Measurements from ENCODE around the gene ALDH3A1. TPM values are rescaled to one million over a fixed set of nuclear protein-coding genes. Genes with fewer than 3 reads are reported as not detected.

The ALDH3A1 gene
- not detected for total RNA-seq
- not detected for polyA plus RNA-seq (2013, experiment 1 of 2)
- polyA plus RNA-seq (2013, experiment 2 of 2) = 0.03 TPM
- total RNA-seq = 0 to 0.18 (median 0) reads per million in 172 experiments

DNA sequence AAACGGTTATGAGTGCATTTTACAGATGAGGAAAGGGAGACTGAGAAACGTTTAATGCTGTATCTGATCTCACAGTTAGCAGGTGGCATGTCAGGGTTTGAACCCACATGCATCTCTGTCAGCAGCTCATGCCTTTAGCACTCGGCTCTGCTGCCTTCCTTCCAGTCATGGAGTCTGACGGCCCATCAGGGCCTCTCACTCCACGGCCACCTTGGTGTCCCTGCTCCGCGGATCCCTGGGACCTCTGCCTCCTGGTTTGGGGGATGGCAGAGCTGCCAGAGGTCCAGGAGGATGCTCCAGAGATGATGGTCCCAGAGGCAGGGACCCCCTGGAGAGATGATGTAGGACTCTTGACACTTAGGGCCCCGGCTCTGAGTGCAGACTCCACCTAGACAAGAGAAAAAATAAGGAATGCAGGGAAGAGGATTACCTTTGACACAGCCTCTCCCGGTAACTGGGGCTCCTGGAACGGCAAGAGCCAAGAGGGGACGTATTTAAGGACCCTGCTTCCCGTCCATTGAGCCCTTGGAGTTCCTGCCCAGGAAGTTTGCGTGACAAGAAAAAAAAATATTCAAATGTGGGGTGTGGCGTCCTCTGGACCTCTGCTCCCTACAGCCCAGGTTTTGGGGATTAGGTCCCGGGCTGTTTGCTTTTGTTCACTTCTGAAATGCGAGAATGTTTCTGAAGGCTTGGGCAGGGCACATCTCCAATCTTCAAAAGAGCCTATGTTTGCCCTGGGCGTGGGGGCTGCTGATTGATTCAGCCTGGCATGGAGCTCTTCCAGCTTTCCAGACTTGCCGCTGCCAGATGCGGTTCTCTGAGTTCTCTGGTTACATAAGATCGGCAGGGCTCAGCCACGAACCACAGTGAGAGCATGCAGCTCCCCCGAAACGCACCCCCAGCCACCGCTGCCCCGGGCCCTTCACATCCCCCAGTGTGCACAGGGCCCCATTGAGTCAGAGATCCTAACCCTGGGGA is at the start of gene ALDH3A1:
ALDH3A1 (minus strand) TSS at position 470 of the 978 bp plus-strand sequence. CDS start 3,169 bp downstream, outside the sequence.
- H3K27me3 ChIP-seq (ENCODE audit: control insufficient read depth in 1 of 2, insufficient read depth in 2 of 2, low read length in 2 of 2) = no peaks in the 10 kb centered on the region
- ChIA-PET CTCF (interaction anchor here (0.6 kb wide), 1 partner anchor 41 kb away, joined by 4 read pairs; no protein-coding TSS in a partner anchor), POLR2A (no interaction called here)
- Mint-ChIP-seq H3K4me3 (no peak within 1 kb of the TSS), H3K4me1 (ENCODE audit: low read depth) (peaks cover 14% of the 10 kb centered on the region), H3K27ac (no peak within 1 kb of the TSS), H3K36me3 (ENCODE audit: low read depth) (no peaks in the 10 kb centered on the region), H3K9me3 (no peaks in the 10 kb centered on the region), H3K27me3 (no peaks in the 10 kb centered on the region)
- no peaks in the 10 kb centered on the region for H3K36me3 ChIP-seq (ENCODE audit: insufficient read depth, low read length)
- ATAC-seq (ENCODE audit: poor library complexity) = no peak
- H3K4me1 ChIP-seq (ENCODE audit: insufficient read depth, low read length) = peaks cover 11% of the 10 kb centered on the region
- intact Hi-C loops (cut with DNase I, micrococcal nuclease) = loop anchor here in 1 of 2 experiments (5.0 kb wide), 1 partner anchor 96 kb away; no protein-coding TSS in a partner anchor
- TF ChIP-seq, protein P1, sequence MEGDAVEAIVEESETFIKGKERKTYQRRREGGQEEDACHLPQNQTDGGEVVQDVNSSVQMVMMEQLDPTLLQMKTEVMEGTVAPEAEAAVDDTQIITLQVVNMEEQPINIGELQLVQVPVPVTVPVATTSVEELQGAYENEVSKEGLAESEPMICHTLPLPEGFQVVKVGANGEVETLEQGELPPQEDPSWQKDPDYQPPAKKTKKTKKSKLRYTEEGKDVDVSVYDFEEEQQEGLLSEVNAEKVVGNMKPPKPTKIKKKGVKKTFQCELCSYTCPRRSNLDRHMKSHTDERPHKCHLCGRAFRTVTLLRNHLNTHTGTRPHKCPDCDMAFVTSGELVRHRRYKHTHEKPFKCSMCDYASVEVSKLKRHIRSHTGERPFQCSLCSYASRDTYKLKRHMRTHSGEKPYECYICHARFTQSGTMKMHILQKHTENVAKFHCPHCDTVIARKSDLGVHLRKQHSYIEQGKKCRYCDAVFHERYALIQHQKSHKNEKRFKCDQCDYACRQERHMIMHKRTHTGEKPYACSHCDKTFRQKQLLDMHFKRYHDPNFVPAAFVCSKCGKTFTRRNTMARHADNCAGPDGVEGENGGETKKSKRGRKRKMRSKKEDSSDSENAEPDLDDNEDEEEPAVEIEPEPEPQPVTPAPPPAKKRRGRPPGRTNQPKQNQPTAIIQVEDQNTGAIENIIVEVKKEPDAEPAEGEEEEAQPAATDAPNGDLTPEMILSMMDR (IDR thresholded peaks at IDR 0.05) = no peak
- no peak for DNase-seq
- H3K27ac ChIP-seq (ENCODE audit: low read depth in 1 of 2, low read length in 2 of 2) = no peak within 1 kb of the TSS
- no peaks in the 10 kb centered on the region for H3K9me3 ChIP-seq (ENCODE audit: control insufficient read depth in 1 of 2, insufficient read depth in 1 of 2, low read length in 2 of 2)
- no peak within 1 kb of the TSS for H3K4me3 ChIP-seq (ENCODE audit: low read length)

DNA sequence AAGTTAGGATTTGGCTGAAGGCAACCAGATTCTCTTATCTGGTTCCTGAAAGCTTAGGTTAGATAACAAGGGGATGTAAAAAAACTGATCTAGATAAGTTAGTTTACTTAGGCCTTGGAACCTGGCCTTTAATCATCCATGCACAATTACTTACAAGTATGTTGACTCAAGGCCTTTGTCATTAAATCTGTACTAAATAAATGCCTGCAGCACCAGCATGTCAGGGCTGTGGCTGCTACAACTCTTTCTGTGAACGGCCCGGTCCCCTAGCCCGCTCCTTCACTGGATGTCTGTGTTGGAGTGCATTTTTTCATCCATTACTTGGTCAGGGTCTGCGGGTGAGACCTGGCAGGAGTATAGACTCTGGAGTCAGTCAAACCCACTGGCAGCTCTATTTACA is 48.4 kb upstream of the ALDH3A1 start:
- Mint-ChIP-seq H3K27ac (no peak overlapping the region), H3K9me3 (peaks cover 4% of the 10 kb centered on the region), H3K27me3 (no peaks in the 10 kb centered on the region), H3K4me3 (no peak overlapping the region), H3K36me3 (ENCODE audit: low read depth) (peaks cover 95% of the 10 kb centered on the region), H3K4me1 (ENCODE audit: low read depth) (peaks cover 11% of the 10 kb centered on the region)
- Histone ChIP-seq H3K36me3 (ENCODE audit: insufficient read depth, low read length) (peaks cover 55% of the 10 kb centered on the region), H3K27ac (ENCODE audit: low read depth in 1 of 2, low read length in 2 of 2) (no peak overlapping the region), H3K9me3 (ENCODE audit: control insufficient read depth in 1 of 2, insufficient read depth in 1 of 2, low read length in 2 of 2) (peaks cover 13 to 17% of the 10 kb centered on the region in 2 experiments), H3K27me3 (ENCODE audit: control insufficient read depth in 1 of 2, insufficient read depth in 2 of 2, low read length in 2 of 2) (no peaks in the 10 kb centered on the region), H3K4me3 (ENCODE audit: low read length) (no peak overlapping the region), H3K4me1 (ENCODE audit: insufficient read depth, low read length) (no peaks in the 10 kb centered on the region)
- ChIA-PET POLR2A (no interaction called here), CTCF (no interaction called here)
- ATAC-seq (ENCODE audit: poor library complexity) (no peak), DNase-seq (no peak)
- TF ChIP-seq, protein P1 (IDR thresholded peaks at IDR 0.05) = no peak
- intact Hi-C loops (cut with DNase I, micrococcal nuclease) = no loop called here

DNA sequence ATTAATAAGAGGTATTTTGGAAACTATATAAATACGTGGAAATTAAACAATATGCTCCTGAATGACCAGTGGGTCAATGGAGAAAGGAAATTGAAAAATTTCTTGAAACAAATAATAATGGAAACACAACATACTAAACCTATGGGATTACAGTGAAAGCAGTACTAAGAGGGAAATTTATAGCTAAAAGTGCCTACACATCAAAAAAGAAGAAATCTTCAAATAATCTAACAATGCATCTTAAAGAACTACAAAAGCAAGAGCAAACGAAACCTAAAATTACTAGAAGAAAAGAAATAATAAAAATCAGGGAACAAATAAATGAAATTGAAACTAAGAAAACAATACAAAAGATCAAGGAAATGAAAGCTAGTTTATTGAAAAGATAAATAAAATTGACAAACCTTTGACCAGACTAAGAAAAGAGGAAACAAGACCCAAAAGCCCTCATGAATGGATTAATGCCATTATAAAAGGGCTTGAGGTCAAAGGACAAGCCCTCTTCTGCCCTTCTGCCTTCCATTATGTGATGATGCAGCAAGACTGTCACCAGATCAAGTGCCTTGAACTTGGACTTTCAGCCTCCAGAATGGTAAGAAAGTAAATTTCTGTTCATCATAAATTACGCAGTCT is 43.9 kb upstream of the ALDH3A1 start:
- Histone ChIP-seq H3K27ac (ENCODE audit: low read depth in 1 of 2, low read length in 2 of 2) (no peak overlapping the region), H3K4me1 (ENCODE audit: insufficient read depth, low read length) (no peaks in the 10 kb centered on the region), H3K4me3 (ENCODE audit: low read length) (no peak overlapping the region), H3K27me3 (ENCODE audit: control insufficient read depth in 1 of 2, insufficient read depth in 2 of 2, low read length in 2 of 2) (no peaks in the 10 kb centered on the region), H3K36me3 (ENCODE audit: insufficient read depth, low read length) (peaks cover 57% of the 10 kb centered on the region), H3K9me3 (ENCODE audit: control insufficient read depth in 1 of 2, insufficient read depth in 1 of 2, low read length in 2 of 2) (peaks cover 7 to 12% of the 10 kb centered on the region in 2 experiments)
- Mint-ChIP-seq H3K4me1 (ENCODE audit: low read depth) (peaks cover 4% of the 10 kb centered on the region), H3K4me3 (no peak overlapping the region), H3K9me3 (peaks cover 4% of the 10 kb centered on the region), H3K27ac (peak overlapping the region; percentile 50), H3K27me3 (no peaks in the 10 kb centered on the region), H3K36me3 (ENCODE audit: low read depth) (peaks cover 98% of the 10 kb centered on the region)
- CTCF ChIA-PET = no interaction called here
- ATAC-seq (ENCODE audit: poor library complexity) = no peak
- no peak for DNase-seq
- TF ChIP-seq, protein P1 (IDR thresholded peaks at IDR 0.05) = no peak
- POLR2A ChIA-PET = interaction anchor here (1.3 kb wide), 1 partner anchor 143 kb away, joined by 3 read pairs; the partner anchor contains the start of gene ALDH3A2
- intact Hi-C loops (cut with DNase I, micrococcal nuclease) = loop anchor here in 1 of 2 experiments (5.0 kb wide), 1 partner anchor 45 kb away; no protein-coding TSS in a partner anchor
